HCT116 (cell line): Measurements from ENCODE around the gene HPF1. TPM values are rescaled to one million over a fixed set of nuclear protein-coding genes. Genes with fewer than 3 reads are reported as not detected.

Source experiments
- ATAC-seq: fragments of 200-7000 bp; cut with Tn5 transposase; 2 replicates; pipeline ENCODE4 v1.9.1; 2020; ENCODE audit warnings: mild to moderate bottlenecking, moderate library complexity
- BruUV-seq: library from RNA; stranded (reverse); fragments of 400-500 nt; replicated peaks from 2 replicates; lab custom pipeline; 2021; lab: Mats Ljungman, UMichigan
- CTCF ChIA-PET: fragments of 300-600 bp; sonication (Branson Sonifier 250); formaldehyde crosslinking; loops from one replicate; lab custom pipeline; 2021; ENCODE audit warnings: antibody characterized with exemption; lab: Charles Lee
- POLR2A ChIA-PET: fragments of 300-600, 350-600 bp; sonication (Branson Sonifier 250); formaldehyde crosslinking; loops from one replicate; lab custom pipeline; 2021; ENCODE audit warnings: antibody characterized with exemption; lab: Charles Lee
- RAD21 ChIA-PET, 2 experiments: fragments of 300-600 bp; sonication (Branson Sonifier 250); formaldehyde crosslinking; loops; one replicate each; lab custom pipeline; 2023; ENCODE audit warnings: low total read pairs in 2 of 2; ENCODE audit not compliant: uncharacterized antibody in 2 of 2, unreplicated experiment in 2 of 2, low non-redundant PET in 1 of 2; lab: Charles Lee
- DNase-seq: peaks from one replicate; pipeline ENCODE4 v3.0.0-alpha.2; 2010; ENCODE audit warnings: low read depth, low spot score
- H2AFZ ChIP-seq: fragments of 200-600 bp; shearing (Covaris generic), sonication (generic); 2 replicates; pipeline ENCODE4 v1.6.1; 2017; ENCODE audit warnings: low read depth, mixed run types, mixed read lengths, antibody characterized with exemption, low read length; ENCODE audit not compliant: poor library complexity, severe bottlenecking
- H3K27ac ChIP-seq: 2 replicates; pipeline ENCODE4 v1.5.1; 2012; ENCODE audit warnings: low read depth, low read length
- H3K27me3 ChIP-seq: fragments of 200-600 bp; sonication (generic); 2 replicates; pipeline ENCODE4 v1.6.1; 2016; ENCODE audit warnings: mixed run types, low read length, mixed read lengths; ENCODE audit not compliant: insufficient read depth
- H3K36me3 ChIP-seq, 2 experiments: fragments of 200-500 bp in 1 of 2; fragments of 200-600 bp in 1 of 2; sonication (Bioruptor generic) in 1 of 2; sonication (generic) in 1 of 2; 2 replicates each; pipeline versions ENCODE4 v1.5.1 to v1.6.1; 2014 to 2016; ENCODE audit warnings: low read length in 2 of 2, inconsistent platforms in 1 of 2, mixed read lengths in 1 of 2, mixed run types in 1 of 2; ENCODE audit not compliant: insufficient read depth in 2 of 2, control insufficient read depth in 1 of 2
- H3K4me1 ChIP-seq, 2 experiments: fragments of 200-600 bp in 1 of 2; sonication (generic) in 1 of 2; 2 replicates each; pipeline versions ENCODE4 v1.5.1 to v1.6.1; 2012 to 2017; ENCODE audit warnings: low read length in 2 of 2, inconsistent platforms in 1 of 2, mild to moderate bottlenecking in 1 of 2, mixed read lengths in 1 of 2, mixed run types in 1 of 2, moderate library complexity in 1 of 2; ENCODE audit not compliant: insufficient read depth in 2 of 2, control insufficient read depth in 1 of 2
- H3K4me2 ChIP-seq: fragments of 200-600 bp; sonication (generic); 2 replicates; pipeline ENCODE4 v1.6.1; 2017; ENCODE audit warnings: mixed run types, low read length, mixed read lengths
- H3K4me3 ChIP-seq, 2 experiments: fragments of 200-600 bp in 1 of 2; sonication (generic) in 1 of 2; replicated peaks in 1 of 2; 2 replicates each; pipeline ENCODE4 v1.5.1; 2011 to 2016; ENCODE audit warnings: low read length in 2 of 2, control low read depth in 1 of 2, low read depth in 1 of 2, mild to moderate bottlenecking in 1 of 2, mixed read lengths in 1 of 2, mixed run types in 1 of 2
- H3K79me2 ChIP-seq: fragments of 200-600 bp; sonication (generic); 2 replicates; pipeline ENCODE4 v1.6.1; 2017; ENCODE audit warnings: mild to moderate bottlenecking, mixed run types, low read length, moderate library complexity, mixed read lengths; ENCODE audit not compliant: insufficient read depth
- H3K9ac ChIP-seq: fragments of 200-600 bp; sonication (generic); 2 replicates; pipeline ENCODE4 v1.6.1; 2016; ENCODE audit warnings: low read length, mixed read lengths
- H3K9me2 ChIP-seq: fragments of 200-600 bp; sonication (generic), shearing (Covaris generic); 2 replicates; pipeline ENCODE4 v1.6.1; 2017; ENCODE audit warnings: mixed run types, mild to moderate bottlenecking, moderate library complexity; ENCODE audit not compliant: insufficient read depth
- H3K9me3 ChIP-seq, 2 experiments: fragments of 200-500 bp in 1 of 2; fragments of 200-600 bp in 1 of 2; sonication (Bioruptor generic) in 1 of 2; sonication (generic) in 1 of 2; 2 replicates each; pipeline ENCODE4 v1.6.1; 2014 to 2017; ENCODE audit warnings: low read length in 2 of 2, mixed read lengths in 2 of 2, inconsistent platforms in 1 of 2, low read depth in 1 of 2, mild to moderate bottlenecking in 1 of 2, mixed run types in 1 of 2, moderate library complexity in 1 of 2; ENCODE audit not compliant: control insufficient read depth in 1 of 2, insufficient read depth in 1 of 2
- H4K20me1 ChIP-seq: fragments of 200-600 bp; sonication (generic), shearing (Covaris generic); 2 replicates; pipeline ENCODE4 v1.6.1; 2017; ENCODE audit warnings: mixed run types, mild to moderate bottlenecking, moderate library complexity; ENCODE audit not compliant: insufficient read depth
- CTCF ChIP-seq, 3 experiments: fragments of 200-600 bp in 1 of 3; sonication (generic) in 1 of 3; IDR thresholded peaks in 2 of 3; conservative IDR thresholded peaks in 1 of 3; 2 replicates each; pipeline ENCODE4 v1.5.1; 2012 to 2017; ENCODE audit warnings: low read depth in 2 of 3, low read length in 2 of 3, antibody characterized with exemption in 1 of 3, borderline replicate concordance in 1 of 3, control low read depth in 1 of 3, mild to moderate bottlenecking in 1 of 3, mixed read lengths in 1 of 3, mixed run types in 1 of 3, moderate library complexity in 1 of 3; ENCODE audit not compliant: insufficient read depth in 1 of 3
- EGR1 ChIP-seq: IDR thresholded peaks from 2 replicates; pipeline ENCODE4 v1.6.1; 2012; ENCODE audit warnings: low read depth
- EZH2phosphoT487 ChIP-seq: fragments of 200-600 bp; IDR thresholded peaks from 2 replicates; pipeline ENCODE4 v1.6.1; 2018; ENCODE audit warnings: antibody characterized with exemption, borderline replicate concordance
- TCF7L2 ChIP-seq: IDR thresholded peaks from 2 replicates; pipeline ENCODE4 v1.7.0; 2011; ENCODE audit warnings: borderline replicate concordance, inconsistent platforms; ENCODE audit not compliant: insufficient read depth, insufficient read length; ENCODE audit errors: extremely low read depth
- ZBTB33 ChIP-seq: IDR thresholded peaks from 2 replicates; pipeline ENCODE4 v1.6.1; 2011; ENCODE audit warnings: mild to moderate bottlenecking, low read length, moderate library complexity; ENCODE audit not compliant: insufficient replicate concordance; ENCODE audit errors: extremely low read depth
- ZFX ChIP-seq: fragments of 450-650 bp; IDR thresholded peaks from 2 replicates; pipeline ENCODE4 v1.6.1; 2017
- intact Hi-C: fragments of 100-400 bp; cut with micrococcal nuclease; formaldehyde crosslinking; loops from 2 replicates; pipeline ENCODE4 v1.10.0; 2022
- total RNA-seq: library from RNA; stranded (reverse); gene quantifications from one replicate; pipeline ENCODE4 v1.2.1, GENCODE V29; 2021; ENCODE audit not compliant: unreplicated experiment

HPF1 gene
- total RNA-seq, 1 experiment from 2014 or later, result 32.6 TPM

- H4K20me1 ChIP-seq, result no peaks in the 10 kb centered on the region
- H3K36me3 ChIP-seq, result peaks cover 0 to 11% of the 10 kb centered on the region in 2 experiments; a peak in 1 of 4 replicates
- no peak overlapping the region for H3K27ac ChIP-seq
- intact Hi-C loops, result no loop called here
- CTCF ChIA-PET, result no interaction called here
- no peaks in the 10 kb centered on the region for H3K9me2 ChIP-seq
- TF ChIP-seq ZFX (no peak), CTCF (IDR thresholded peaks at IDR 0.05 in 2 of 3, conservative IDR thresholded peaks at IDR 0.05 in 1 of 3; ENCODE audit: borderline replicate concordance in 1 of 3, insufficient read depth in 1 of 3, low read depth in 2 of 3, low read length in 2 of 3) (no peak), EGR1 (no peak), EZH2phosphoT487 (no peak), ZBTB33 (no peak), TCF7L2 (no peak)
- H3K79me2 ChIP-seq, result no peaks in the 10 kb centered on the region
- H3K9me3 ChIP-seq, result no peaks in the 10 kb centered on the region
- RAD21 ChIA-PET, result no interaction called here
- ATAC-seq, result no peak
- BruUV-seq, result no TSS peak
- no peaks in the 10 kb centered on the region for H3K27me3 ChIP-seq
- POLR2A ChIA-PET, result no interaction called here
- no peak overlapping the region for H2AFZ ChIP-seq
- DNase-seq, result no peak
- H3K9ac ChIP-seq, result no peak overlapping the region
- H3K4me1 ChIP-seq, result no peaks in the 10 kb centered on the region
- no peak overlapping the region for H3K4me3 ChIP-seq
- no peak overlapping the region for H3K4me2 ChIP-seq
These were observed 67.0 kb downstream of the HPF1 start for GRCh38 chr4:169690787-169691186.
